ENCODE data around the gene CFAP410.
A peak's percentile ranks its signal among the peaks of the same experiment; 100 is the strongest.
"Not testable (repeated sequence)": the region's sequence is repeated elsewhere in the genome, so short reads cannot be mapped to it uniquely, and the experiment has no call there.

Gene CFAP410

DNA sequence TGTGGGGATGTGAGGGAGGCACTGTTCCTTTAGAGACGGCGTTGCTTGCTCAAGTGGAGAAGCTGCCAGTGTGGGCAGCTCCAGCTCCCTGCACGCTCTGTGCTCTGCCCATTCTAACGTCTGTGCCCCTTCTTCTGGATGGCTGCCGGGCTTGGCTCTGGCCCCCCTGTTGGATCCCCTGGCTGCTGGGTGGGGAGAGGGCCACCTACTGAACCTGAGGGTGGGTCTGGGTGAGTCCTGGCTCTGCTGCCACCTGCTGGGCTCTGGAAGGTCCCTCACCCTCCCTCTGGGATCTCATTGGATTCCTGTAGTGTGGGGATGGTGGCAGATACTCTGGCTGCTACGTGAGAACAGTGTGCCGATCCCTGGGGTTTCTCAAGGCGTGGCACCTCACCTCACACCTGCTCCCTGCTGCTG, 34.3 kb downstream of the CFAP410 start:
- H3K4me3 ChIP-seq (ENCODE audit: low read depth, low read length): no peak overlapping the region
- DNase-seq (ENCODE audit: low read depth): no peak

DNA sequence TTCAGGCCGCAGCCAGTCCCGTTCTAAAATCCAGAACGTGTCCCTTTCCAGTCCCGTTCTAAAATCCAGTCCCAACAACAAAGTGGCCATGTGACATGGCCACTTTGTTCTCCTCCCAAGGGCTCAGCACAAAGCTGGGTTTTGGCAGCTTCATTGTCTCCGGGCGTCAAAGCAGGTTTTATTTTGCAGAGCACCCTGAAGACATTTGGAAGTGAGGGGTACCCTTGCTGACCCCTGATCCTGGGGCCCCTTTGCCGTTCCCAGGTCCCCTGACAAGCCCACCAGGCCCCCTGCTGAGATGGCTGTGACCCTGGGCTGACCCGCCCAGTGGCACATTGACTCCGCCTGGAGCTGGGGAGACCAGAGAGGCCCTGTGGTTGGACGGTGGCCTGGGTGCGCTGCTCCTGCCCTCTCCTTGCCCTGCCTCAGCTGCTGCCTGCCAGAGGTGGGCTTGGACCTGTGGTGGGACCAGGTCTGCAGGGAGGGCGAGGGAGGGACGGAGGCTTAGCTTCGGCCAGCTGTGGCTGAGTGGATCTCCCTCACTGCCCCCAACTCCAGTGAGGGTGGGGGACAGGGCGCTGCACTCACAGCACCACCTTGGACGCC, 35.1 kb downstream of the CFAP410 start:
- no peak overlapping the region for H3K4me3 ChIP-seq (ENCODE audit: low read depth, low read length)
- DNase-seq (ENCODE audit: low read depth): no peak

- no peak overlapping the region for H3K4me3 ChIP-seq (ENCODE audit: low read depth, low read length)
- no peak for DNase-seq (ENCODE audit: low read depth)
Observed at GRCh38 chr21:44303490-44303981, 35.7 kb downstream of the CFAP410 start.

DNA sequence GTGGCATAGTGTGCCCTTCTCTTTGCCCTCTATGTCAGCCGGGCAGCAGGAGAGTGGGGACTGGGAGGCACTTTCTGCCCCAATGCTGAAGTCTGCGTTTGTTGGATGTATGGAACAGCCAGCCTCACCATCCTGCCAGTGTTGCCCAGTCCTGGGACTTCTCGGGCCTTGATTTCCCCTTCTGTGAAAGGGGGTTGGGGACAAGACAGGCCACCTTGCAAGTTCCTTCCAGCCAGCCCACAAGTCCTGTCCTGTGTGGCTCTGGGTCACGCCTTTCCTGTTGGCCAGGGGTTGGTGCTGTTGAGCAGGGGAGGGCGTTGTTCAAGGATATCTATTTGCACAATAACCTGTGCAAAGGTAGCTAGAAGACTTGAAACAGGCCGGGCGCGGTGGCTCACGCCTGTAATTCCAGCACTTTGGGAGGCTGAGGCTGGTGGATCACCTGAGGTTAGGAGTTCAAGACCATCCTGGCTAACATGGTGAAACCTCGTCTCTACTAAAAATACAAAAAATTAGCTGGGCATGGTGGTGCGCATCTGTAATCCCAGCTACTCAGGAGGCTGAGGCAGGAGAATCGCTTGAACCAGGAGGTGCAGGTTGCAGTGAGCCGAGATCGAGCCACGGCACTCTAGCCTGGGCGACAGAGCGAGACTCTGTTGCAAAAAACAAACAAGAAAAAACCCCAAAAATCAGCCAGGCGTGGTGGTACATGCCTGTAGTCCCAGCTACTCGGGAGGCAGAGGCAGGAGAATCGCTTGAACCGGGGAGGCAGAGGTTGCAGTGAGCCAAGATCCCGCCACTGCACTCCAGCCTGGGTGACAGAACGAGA, 36.4 kb downstream of the CFAP410 start:
- H3K4me3 ChIP-seq (ENCODE audit: low read depth, low read length); DNase-seq (ENCODE audit: low read depth): not testable (repeated sequence)

DNA sequence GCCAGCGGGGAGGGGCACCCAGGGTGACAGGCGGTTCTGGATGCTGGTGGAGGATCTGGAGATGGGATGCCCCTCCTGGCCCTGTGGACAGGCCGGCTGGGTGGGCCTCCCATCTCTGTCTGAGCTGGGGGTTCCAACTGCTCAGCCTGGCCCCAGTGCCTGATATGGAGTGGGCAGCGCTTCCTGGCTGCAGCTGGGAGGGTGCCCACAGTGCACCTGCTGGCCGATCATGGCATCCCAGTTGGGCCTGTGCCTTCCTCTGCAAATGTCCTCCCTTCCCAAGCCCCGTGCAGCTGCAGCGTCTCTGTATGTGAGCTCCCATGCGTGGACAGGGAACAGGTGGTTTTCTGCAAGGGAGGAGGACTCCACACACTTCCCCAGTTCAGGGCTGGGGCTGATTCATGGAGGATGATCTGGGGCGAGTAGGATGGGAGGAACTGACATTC, 37.2 kb downstream of the CFAP410 start:
- H3K4me3 ChIP-seq (ENCODE audit: low read depth, low read length): no peak overlapping the region

DNA sequence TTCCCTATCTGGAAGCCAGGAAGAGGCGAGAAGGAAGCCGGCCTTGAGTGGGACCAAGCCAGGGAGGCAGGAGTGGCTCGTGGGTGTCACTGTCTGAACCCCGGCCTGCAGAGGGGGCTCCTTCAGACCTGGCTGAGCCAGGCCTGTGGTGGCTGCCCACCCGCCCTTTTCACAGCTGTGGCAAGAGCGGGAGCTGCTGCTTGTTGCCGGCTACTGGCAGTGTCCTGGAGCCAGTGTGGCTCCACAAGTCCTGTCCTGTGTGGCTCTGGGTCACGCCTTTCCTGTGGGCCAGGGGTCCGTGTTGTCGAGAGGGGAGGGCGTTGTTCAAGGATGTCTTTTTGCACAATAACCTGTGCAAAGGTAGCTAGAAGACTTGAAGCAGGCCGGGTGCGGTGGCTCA, 38.0 kb downstream of the CFAP410 start:
- DNase-seq (ENCODE audit: low read depth): no peak
- peak overlapping the region; percentile 75 for H3K4me3 ChIP-seq (ENCODE audit: low read depth, low read length)

More for the DNA sequence above, 37.2 kb downstream of the CFAP410 start:
- no peak for DNase-seq (ENCODE audit: low read depth)

- DNase-seq (ENCODE audit: low read depth): no peak
- peak overlapping the region; percentile 75 for H3K4me3 ChIP-seq (ENCODE audit: low read depth, low read length)
Observed at GRCh38 chr21:44300262-44300959, 38.8 kb downstream of the CFAP410 start.

DNA sequence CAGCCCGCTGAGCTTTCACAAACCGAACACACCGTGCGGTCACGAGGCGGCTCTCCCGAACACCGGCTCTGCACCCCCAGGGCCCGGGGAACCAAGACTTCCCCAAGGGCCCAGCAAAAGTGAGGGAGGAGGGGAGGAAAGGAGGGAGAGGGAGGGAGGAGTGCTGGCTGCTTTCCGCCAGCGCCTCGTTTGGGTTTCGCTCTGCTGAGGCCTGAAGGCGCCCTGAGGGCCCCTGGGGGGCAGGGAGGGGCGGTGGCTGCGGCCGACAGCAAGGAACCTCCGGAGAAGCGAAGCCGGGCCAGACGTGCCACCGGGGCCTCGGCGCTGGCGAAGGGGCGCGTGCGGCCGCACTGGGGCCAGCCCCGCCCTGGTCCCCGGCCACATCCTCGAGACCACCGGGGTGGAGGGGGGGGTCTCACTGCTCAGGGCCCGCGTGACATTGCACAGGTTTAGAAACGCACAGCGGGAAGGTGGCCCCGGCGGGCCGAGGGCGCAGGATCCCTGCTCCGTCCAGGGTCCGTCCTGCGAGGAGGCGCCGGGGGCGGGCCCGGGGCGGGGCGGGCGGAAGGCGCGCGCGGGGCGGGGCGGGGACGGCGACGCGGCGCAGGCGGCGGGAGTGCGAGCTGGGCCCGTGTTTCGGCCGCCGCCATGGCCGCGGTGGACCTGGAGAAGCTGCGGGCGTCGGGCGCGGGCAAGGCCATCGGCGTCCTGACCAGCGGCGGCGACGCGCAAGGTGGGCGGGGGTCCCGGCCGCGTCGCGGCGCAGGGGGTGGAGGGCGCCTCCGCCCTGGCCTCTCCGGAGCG, 39.5 kb downstream of the CFAP410 start, which contains the start of gene PFKL:
Gene PFKL (plus strand): TSS at position 596 of the 804 bp plus-strand sequence. CDS start 53 bp downstream, at position 649.
- DNase-seq (ENCODE audit: low read depth): no peak
- H3K4me3 ChIP-seq (ENCODE audit: low read depth, low read length): peak within 1 kb of the TSS; percentile 75

DNA sequence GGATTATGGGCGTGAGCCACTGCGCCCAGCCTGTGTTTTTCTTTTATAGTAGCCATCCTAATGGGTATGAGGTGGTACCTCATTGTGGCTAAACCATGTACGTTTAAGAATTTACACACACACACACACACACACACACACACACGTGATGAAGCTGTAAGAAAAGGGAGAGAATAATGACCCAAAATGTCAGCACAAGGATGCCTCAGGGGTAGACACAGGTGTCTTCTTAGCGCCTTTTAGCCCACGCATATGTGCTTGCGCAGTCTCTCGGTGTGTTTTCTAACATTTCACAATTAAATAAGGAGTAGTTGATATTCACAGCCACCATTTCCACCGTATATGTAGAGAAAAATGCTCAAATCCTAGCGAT, 40.1 kb downstream of the CFAP410 start:
- DNase-seq (ENCODE audit: low read depth): no peak
- peak overlapping the region; percentile 75 for H3K4me3 ChIP-seq (ENCODE audit: low read depth, low read length)

DNA sequence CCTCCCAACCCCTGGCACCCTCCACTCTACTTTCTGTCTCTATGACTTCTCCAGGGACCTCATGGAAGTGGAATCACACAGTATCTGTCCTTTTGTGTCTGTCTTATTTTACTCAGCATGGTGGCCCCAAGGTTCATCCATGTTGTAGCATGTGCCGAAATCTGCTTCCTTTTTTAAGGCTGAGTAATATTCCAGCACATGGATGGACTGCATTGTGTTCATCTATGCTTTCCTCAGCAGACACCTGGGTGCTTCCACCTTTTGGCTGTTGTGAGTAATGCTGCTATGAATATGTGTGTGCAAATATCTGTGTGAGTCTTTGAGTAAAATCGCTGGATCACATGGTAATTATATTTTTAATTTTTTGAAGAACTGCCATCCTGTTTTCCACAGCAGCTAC, 40.9 kb downstream of the CFAP410 start:
- DNase-seq (ENCODE audit: low read depth): no peak
- H3K4me3 ChIP-seq (ENCODE audit: low read depth, low read length): no peak overlapping the region

DNA sequence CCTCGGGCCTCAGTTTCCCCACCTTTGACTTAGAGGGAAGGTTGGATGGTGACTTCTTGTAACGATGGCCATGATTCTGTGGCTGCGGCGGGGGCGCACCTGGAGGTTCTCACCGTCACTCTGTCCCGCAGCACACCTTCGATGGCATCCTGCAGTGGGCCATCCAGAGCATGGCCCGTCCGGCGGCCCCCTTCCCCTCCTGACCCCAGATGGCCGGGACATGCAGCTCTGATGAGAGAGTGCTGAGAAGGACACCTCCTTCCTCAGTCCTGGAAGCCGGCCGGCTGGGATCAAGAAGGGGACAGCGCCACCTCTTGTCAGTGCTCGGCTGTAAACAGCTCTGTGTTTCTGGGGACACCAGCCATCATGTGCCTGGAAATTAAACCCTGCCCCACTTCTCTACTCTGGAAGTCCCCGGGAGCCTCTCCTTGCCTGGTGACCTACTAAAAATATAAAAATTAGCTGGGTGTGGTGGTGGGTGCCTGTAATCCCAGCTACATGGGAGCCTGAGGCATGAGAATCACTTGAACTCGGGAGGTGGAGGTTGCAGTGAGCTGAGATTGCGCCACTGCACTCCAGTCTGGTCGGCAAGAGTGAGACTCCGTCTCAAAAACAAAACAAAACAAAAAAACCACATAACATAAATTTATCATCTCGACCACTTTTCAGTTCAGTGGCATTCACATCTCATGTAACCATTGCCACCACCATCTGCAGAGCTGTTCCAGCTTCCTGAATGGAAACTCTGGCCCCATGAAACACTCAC, 41.5 kb downstream of the CFAP410 start:
- H3K4me3 ChIP-seq (ENCODE audit: low read depth, low read length): no peak overlapping the region
- DNase-seq (ENCODE audit: low read depth): peak; percentile 37

- no peak for DNase-seq (ENCODE audit: low read depth)
- no peak overlapping the region for H3K4me3 ChIP-seq (ENCODE audit: low read depth, low read length)
Observed at GRCh38 chr21:44296916-44297315, 42.3 kb downstream of the CFAP410 start.

- no peak overlapping the region for H3K4me3 ChIP-seq (ENCODE audit: low read depth, low read length)
- no peak for DNase-seq (ENCODE audit: low read depth)
Observed at GRCh38 chr21:44296103-44296519, 43.1 kb downstream of the CFAP410 start.

GRCh38 chr21:44295646-44296045, 43.5 kb downstream of the CFAP410 start:
- no peak overlapping the region for H3K4me3 ChIP-seq (ENCODE audit: low read depth, low read length)
- no peak for DNase-seq (ENCODE audit: low read depth)

GRCh38 chr21:44295163-44295573, 44.0 kb downstream of the CFAP410 start:
- no peak for DNase-seq (ENCODE audit: low read depth)
- no peak overlapping the region for H3K4me3 ChIP-seq (ENCODE audit: low read depth, low read length)

DNA sequence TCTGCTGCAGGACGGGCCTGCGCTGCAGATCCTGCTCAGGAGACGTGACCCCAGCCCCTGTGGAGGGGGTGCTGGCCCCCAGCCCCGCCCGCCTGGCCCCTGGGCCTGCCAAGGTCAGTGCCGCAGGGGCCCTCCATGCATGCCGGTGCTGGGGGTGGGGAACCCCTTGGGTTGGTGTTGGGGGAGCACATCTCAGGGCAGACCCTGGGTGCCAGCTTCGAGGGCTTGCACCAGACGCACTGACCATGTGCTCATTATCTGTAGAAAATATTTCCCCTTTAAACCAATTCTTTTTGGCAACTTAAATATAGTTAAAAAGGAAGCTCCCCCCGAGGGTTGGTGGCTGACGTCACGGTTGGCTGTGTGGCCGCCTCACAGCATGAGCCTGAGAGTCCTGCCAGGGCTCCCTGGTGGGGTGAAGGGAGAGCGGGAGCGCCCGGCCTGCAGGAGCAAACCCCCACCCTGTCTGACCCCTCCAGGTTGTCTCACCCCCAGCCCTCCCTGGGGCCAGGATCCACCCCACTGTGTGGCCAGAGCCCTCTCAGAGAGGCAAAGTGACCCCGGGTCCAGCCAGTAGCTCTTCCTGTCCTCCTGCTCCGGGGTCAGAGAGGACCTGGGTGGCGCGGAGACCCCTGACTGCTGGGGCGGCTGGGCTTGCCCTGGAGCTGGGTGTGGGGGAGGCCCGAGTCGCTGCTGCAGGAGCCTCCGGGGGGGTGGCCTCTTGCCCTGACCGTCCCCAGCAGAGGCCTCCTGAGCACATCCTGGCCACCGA, 44.6 kb downstream of the CFAP410 start:
- DNase-seq (ENCODE audit: low read depth): no peak

DNA sequence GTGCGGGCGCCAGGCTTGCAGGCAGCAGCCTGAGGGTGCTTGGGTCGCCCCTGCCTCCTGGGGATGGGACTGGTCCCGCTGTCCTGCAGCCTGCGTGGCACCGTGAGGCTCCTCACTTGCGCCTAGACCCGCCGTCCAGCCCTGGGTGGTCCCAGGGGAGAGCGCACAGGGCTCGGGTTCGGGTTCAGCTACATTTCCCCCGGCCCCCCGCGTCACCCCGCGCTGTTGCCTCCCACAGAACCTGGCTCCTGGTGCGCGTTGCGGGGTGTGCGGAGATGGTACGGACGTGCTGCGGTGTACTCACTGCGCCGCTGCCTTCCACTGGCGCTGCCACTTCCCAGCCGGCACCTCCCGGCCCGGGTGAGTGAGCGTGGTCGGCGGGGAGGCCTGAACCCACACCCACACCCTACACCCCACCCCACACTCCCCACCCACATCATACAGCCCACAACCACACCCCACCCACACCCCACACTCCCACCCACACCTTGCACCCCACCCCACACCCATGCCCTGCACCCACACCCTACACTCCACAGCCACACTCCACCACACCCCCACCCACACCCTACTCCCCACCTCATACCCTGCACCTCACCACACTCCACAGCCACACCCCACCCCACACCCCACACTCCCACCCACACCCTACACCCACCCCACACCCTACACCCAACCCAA, 45.5 kb downstream of the CFAP410 start:
- no peak overlapping the region for H3K4me3 ChIP-seq (ENCODE audit: low read depth, low read length)
- no peak for DNase-seq (ENCODE audit: low read depth)

More for the DNA sequence above, 44.6 kb downstream of the CFAP410 start:
- no peak overlapping the region for H3K4me3 ChIP-seq (ENCODE audit: low read depth, low read length)
